GM23338 (cell line): ENCODE data around the gene PDK4. TPM values are rescaled to one million over a fixed set of nuclear protein-coding genes. Genes with fewer than 3 reads are reported as not detected.

Source experiments
- ATAC-seq: fragments of 200-7000 bp; cut with Tn5 transposase; 3 replicates; pipeline ENCODE4 v1.9.1; 2020
- DNase-seq: peaks from one replicate; pipeline ENCODE4 v3.0.0-alpha.2; 2015; ENCODE audit warnings: low spot score
- H2AFZ ChIP-seq: fragments of 200-600 bp; sonication (generic); 2 replicates; pipeline ENCODE4 v1.8.0; 2016; ENCODE audit warnings: antibody characterized with exemption, mild to moderate bottlenecking, moderate library complexity
- H3F3A ChIP-seq: fragments of 200-600 bp; sonication (generic); replicated peaks from 2 replicates; pipeline ENCODE4 v1.8.0; 2017; ENCODE audit warnings: antibody characterized with exemption, mixed run types, low read depth
- H3K27ac ChIP-seq: fragments of 200-600 bp; sonication (generic); 2 replicates; pipeline ENCODE4 v1.6.1; 2016; ENCODE audit warnings: low read depth
- H3K27me3 ChIP-seq: fragments of 200-600 bp; sonication (generic); 2 replicates; pipeline ENCODE4 v1.8.0; 2016; ENCODE audit warnings: mild to moderate bottlenecking, mixed run types, moderate library complexity; ENCODE audit not compliant: insufficient read depth
- H3K36me3 ChIP-seq: fragments of 200-600 bp; sonication (generic); 2 replicates; pipeline ENCODE4 v1.8.0; 2016; ENCODE audit warnings: mild to moderate bottlenecking; ENCODE audit not compliant: insufficient read depth
- H3K4me1 ChIP-seq: fragments of 200-600 bp; sonication (generic); 2 replicates; pipeline ENCODE4 v1.8.0; 2016; ENCODE audit warnings: mild to moderate bottlenecking, moderate library complexity; ENCODE audit not compliant: insufficient read depth
- H3K4me2 ChIP-seq: fragments of 200-600 bp; sonication (generic); 2 replicates; pipeline ENCODE4 v1.7.1; 2017; ENCODE audit warnings: mixed run types
- H3K4me3 ChIP-seq: fragments of 200-600 bp; sonication (generic); 2 replicates; pipeline ENCODE4 v1.6.1; 2016; ENCODE audit warnings: mixed run types
- H3K79me2 ChIP-seq: fragments of 200-600 bp; sonication (generic); replicated peaks from 2 replicates; pipeline ENCODE4 v1.8.0; 2017; ENCODE audit warnings: mild to moderate bottlenecking; ENCODE audit not compliant: insufficient read depth
- H3K9me2 ChIP-seq: fragments of 200-600 bp; sonication (generic); 2 replicates; pipeline ENCODE4 v1.8.0; 2017; ENCODE audit not compliant: insufficient read depth
- H4K20me1 ChIP-seq: fragments of 200-600 bp; sonication (generic); replicated peaks from 2 replicates; pipeline ENCODE4 v1.8.0; 2017; ENCODE audit warnings: mild to moderate bottlenecking; ENCODE audit not compliant: insufficient read depth
- H3K27ac Mint-ChIP-seq: 2 replicates; pipeline ENCODE4 v1.8.0; 2020; ENCODE audit warnings: inconsistent platforms, mild to moderate bottlenecking, moderate library complexity, mixed read lengths
- H3K27me3 Mint-ChIP-seq: 3 replicates; pipeline ENCODE4 v1.8.0; 2022; ENCODE audit warnings: low read depth, mild to moderate bottlenecking, moderate library complexity, mixed read lengths, inconsistent platforms; ENCODE audit not compliant: insufficient read depth, poor library complexity
- H3K36me3 Mint-ChIP-seq: 3 replicates; pipeline ENCODE4 v1.8.0; 2021; ENCODE audit warnings: low read depth, mild to moderate bottlenecking, inconsistent platforms, moderate library complexity, mixed read lengths
- H3K4me1 Mint-ChIP-seq: 3 replicates; pipeline ENCODE4 v1.8.0; 2020; ENCODE audit warnings: mild to moderate bottlenecking, inconsistent platforms, mixed read lengths
- H3K4me3 Mint-ChIP-seq: 3 replicates; pipeline ENCODE4 v1.8.0; 2021; ENCODE audit warnings: moderate library complexity, mild to moderate bottlenecking, inconsistent platforms, mixed read lengths
- H3K9me3 Mint-ChIP-seq: 3 replicates; pipeline ENCODE4 v1.8.0; 2020; ENCODE audit warnings: moderate library complexity, mild to moderate bottlenecking, inconsistent platforms, mixed read lengths
- CREB1 ChIP-seq: fragments of 250-450 bp; sonication (Bioruptor Pico); IDR thresholded peaks from 2 replicates; pipeline ENCODE4 v1.5.0; 2020; ENCODE audit warnings: low read depth, mild to moderate bottlenecking, moderate library complexity
- CTCF ChIP-seq, 2 experiments: fragments of 200-600 bp in 1 of 2; sonication (generic) in 1 of 2; conservative IDR thresholded peaks; 2 replicates each; pipeline versions ENCODE4 v1.5.1 to v1.6.1; 2016 to 2017; ENCODE audit warnings: antibody characterized with exemption in 2 of 2, low read depth in 2 of 2, mild to moderate bottlenecking in 2 of 2, moderate library complexity in 1 of 2
- ETS1 ChIP-seq: IDR thresholded peaks from 2 replicates; pipeline ENCODE4 v1.6.1; 2016; ENCODE audit warnings: antibody characterized with exemption
- EZH2 ChIP-seq: fragments of 200-600 bp; sonication (generic); IDR thresholded peaks from one replicate; pipeline ENCODE4 v1.8.0; 2017; ENCODE audit warnings: antibody characterized with exemption, mild to moderate bottlenecking, low read depth; ENCODE audit not compliant: unreplicated experiment
- EZH2phosphoT487 ChIP-seq: fragments of 200-600 bp; sonication (generic); IDR thresholded peaks from one replicate; pipeline ENCODE4 v1.8.1; 2018; ENCODE audit warnings: antibody characterized with exemption; ENCODE audit not compliant: unreplicated experiment
- JUNB ChIP-seq: IDR thresholded peaks from one replicate; pipeline ENCODE4 v1.6.1; 2016; ENCODE audit warnings: antibody characterized with exemption; ENCODE audit not compliant: unreplicated experiment
- NANOG ChIP-seq: IDR thresholded peaks from 2 replicates; pipeline ENCODE4 v1.6.1; 2016; ENCODE audit warnings: antibody characterized with exemption, borderline replicate concordance
- POLR2AphosphoS5 ChIP-seq: IDR thresholded peaks from 2 replicates; pipeline ENCODE4 v1.6.1; 2016; ENCODE audit warnings: antibody characterized with exemption, low read depth
- REST ChIP-seq: IDR thresholded peaks from one replicate; pipeline ENCODE4 v1.6.1; 2018; ENCODE audit warnings: antibody characterized with exemption; ENCODE audit not compliant: unreplicated experiment
- STAT1 ChIP-seq: IDR thresholded peaks from one replicate; pipeline ENCODE4 v1.6.1; 2016; ENCODE audit warnings: antibody characterized with exemption; ENCODE audit not compliant: unreplicated experiment
- ZNF114 ChIP-seq: fragments of 250-450 bp; sonication (Bioruptor Pico); IDR thresholded peaks from 2 replicates; pipeline ENCODE4 v1.5.0; 2020; ENCODE audit warnings: mild to moderate bottlenecking, moderate library complexity
- ZNF331 ChIP-seq: fragments of 250-450 bp; sonication (Bioruptor Pico); IDR thresholded peaks from 2 replicates; pipeline ENCODE4 v1.5.0; 2020; ENCODE audit warnings: low read depth, mild to moderate bottlenecking, moderate library complexity
- ZNF462 ChIP-seq: fragments of 250-450 bp; sonication (Bioruptor Pico); IDR thresholded peaks from 2 replicates; pipeline ENCODE4 v1.5.0; 2020; ENCODE audit warnings: mild to moderate bottlenecking, moderate library complexity
- polyA plus RNA-seq: library from polyadenylated mRNA; unstranded; fragments of >200 nt; fragmentation: Nextera tagmentation; extraction: Ambion mirVana; gene quantifications from 2 replicates; pipeline ENCODE4 v1.2.1, GENCODE V29; 2016
- total RNA-seq: library from RNA; depleted of rRNA; stranded (reverse); fragments of >200 nt; shearing (Covaris generic); gene quantifications from 2 replicates; pipeline ENCODE4 v1.2.3, GENCODE V29; 2014

The PDK4 gene
- total and polyA plus RNA-seq, 2 experiments from 2014 or later = 0.32 TPM; not detected in 1

- H3K4me3 ChIP-seq = no peak overlapping the region
- Mint-ChIP-seq H3K27ac (no peak overlapping the region), H3K27me3 (no peaks in the 10 kb centered on the region), H3K4me3 (no peak overlapping the region), H3K9me3 (no peaks in the 10 kb centered on the region), H3K4me1 (no peaks in the 10 kb centered on the region), H3K36me3 (no peaks in the 10 kb centered on the region)
- no peaks in the 10 kb centered on the region for H4K20me1 ChIP-seq
- H3K9me2 ChIP-seq = no peaks in the 10 kb centered on the region
- no peaks in the 10 kb centered on the region for H3F3A ChIP-seq
- no peak overlapping the region for H3K27ac ChIP-seq
- H3K27me3 ChIP-seq = no peaks in the 10 kb centered on the region
- no peak overlapping the region for H2AFZ ChIP-seq
- no peaks in the 10 kb centered on the region for H3K79me2 ChIP-seq
- DNase-seq (no peak), ATAC-seq (no peak)
- H3K4me1 ChIP-seq = no peaks in the 10 kb centered on the region
- no peaks in the 10 kb centered on the region for H3K36me3 ChIP-seq
- H3K4me2 ChIP-seq = no peak overlapping the region
- TF ChIP-seq EZH2 (no peak), ETS1 (no peak), ZNF462 (CRISPR knock-in tag) (no peak), JUNB (no peak), STAT1 (no peak), REST (no peak), ZNF114 (CRISPR knock-in tag) (no peak), ZNF331 (no peak), EZH2phosphoT487 (no peak), CREB1 (CRISPR knock-in tag) (no peak), CTCF (conservative IDR thresholded peaks at IDR 0.05; ENCODE audit: low read depth in 2 of 2) (no peak), NANOG (no peak), POLR2AphosphoS5 (no peak)
Measured at GRCh38 chr7:95539426-95539825, 56.9 kb downstream of the PDK4 start.
